PC-9 (cell line): ENCODE measurements around the gene SLC7A9. TPM values are rescaled to one million over a fixed set of nuclear protein-coding genes. Genes with fewer than 3 reads are reported as not detected.

Experiments used
- Bru-seq: library from RNA; stranded (reverse); fragments of 400-500 nt; gene quantifications from one replicate; lab custom pipeline; 2021; lab: Mats Ljungman, UMichigan
- BruChase-seq, 2 experiments: library from RNA; stranded (reverse); fragments of 400-500 nt; gene quantifications; one replicate each; lab custom pipeline; 2021; lab: Mats Ljungman, UMichigan
- BruUV-seq: library from RNA; stranded (reverse); fragments of 400-500 nt; replicated peaks from 2 replicates; lab custom pipeline; 2021; lab: Mats Ljungman, UMichigan
- CTCF ChIA-PET: fragments of 300-600 bp; sonication (Branson Sonifier 250); formaldehyde crosslinking; loops from one replicate; lab custom pipeline; 2022; ENCODE audit warnings: antibody characterized with exemption; lab: Charles Lee
- POLR2A ChIA-PET: fragments of 300-600 bp; sonication (Branson Sonifier 250); formaldehyde crosslinking; loops from one replicate; lab custom pipeline; 2022; ENCODE audit warnings: antibody characterized with exemption; ENCODE audit not compliant: unreplicated experiment; lab: Charles Lee
- DNase-seq, 2 experiments: peaks; one replicate each; pipeline versions ENCODE4 v3.0.0 to v3.0.0-alpha.2; 2015 to 2022; ENCODE audit warnings: mixed read lengths in 1 of 2
- H2AFZ ChIP-seq: fragments of 200-600 bp; sonication (generic); 2 replicates; pipeline ENCODE4 v1.8.1; 2017; ENCODE audit warnings: antibody characterized with exemption
- H3F3A ChIP-seq: fragments of 200-600 bp; sonication (generic); 2 replicates; pipeline ENCODE4 v1.8.1; 2017; ENCODE audit warnings: antibody characterized with exemption, mild to moderate bottlenecking, low read depth; ENCODE audit not compliant: insufficient read depth
- H3K27ac ChIP-seq: fragments of 200-600 bp; sonication (generic); 2 replicates; pipeline ENCODE4 v1.6.1; 2016; ENCODE audit warnings: mixed run types
- H3K27me3 ChIP-seq: fragments of 200-600 bp; sonication (generic); 2 replicates; pipeline ENCODE4 v1.6.1; 2016; ENCODE audit warnings: low read depth, mixed run types; ENCODE audit not compliant: insufficient read depth
- H3K36me3 ChIP-seq: fragments of 200-600 bp; sonication (generic); 2 replicates; pipeline ENCODE4 v1.6.1; 2016; ENCODE audit warnings: low read depth, mixed run types
- H3K4me1 ChIP-seq: fragments of 200-600 bp; sonication (generic); replicated peaks from 2 replicates; pipeline ENCODE4 v1.6.1; 2016; ENCODE audit warnings: mixed run types; ENCODE audit not compliant: insufficient read depth
- H3K4me2 ChIP-seq: fragments of 200-600 bp; sonication (generic); 2 replicates; pipeline ENCODE4 v1.6.1; 2017; ENCODE audit warnings: mixed run types
- H3K4me3 ChIP-seq: fragments of 200-600 bp; sonication (generic); 2 replicates; pipeline ENCODE4 v1.6.1; 2016; ENCODE audit warnings: mixed run types
- H3K79me2 ChIP-seq: fragments of 200-600 bp; sonication (generic); 2 replicates; pipeline ENCODE4 v1.6.1; 2017; ENCODE audit warnings: low read depth, mixed run types
- H3K9me2 ChIP-seq: fragments of 200-600 bp; sonication (generic); 2 replicates; pipeline ENCODE4 v1.8.1; 2017; ENCODE audit warnings: mild to moderate bottlenecking; ENCODE audit not compliant: insufficient read depth
- H3K9me3 ChIP-seq: fragments of 200-600 bp; sonication (generic); 2 replicates; pipeline ENCODE4 v1.8.1; 2016; ENCODE audit warnings: low read depth; ENCODE audit not compliant: insufficient read depth
- H4K20me1 ChIP-seq: fragments of 200-600 bp; sonication (generic); 2 replicates; pipeline ENCODE4 v1.8.1; 2017; ENCODE audit not compliant: insufficient read depth
- EZH2 ChIP-seq: fragments of 200-600 bp; sonication (generic); IDR thresholded peaks from 2 replicates; pipeline ENCODE4 v1.8.0; 2017; ENCODE audit warnings: antibody characterized with exemption, low read depth
- intact Hi-C: fragments of 100-400 bp; cut with micrococcal nuclease; formaldehyde crosslinking; loops from one replicate; pipeline ENCODE4 v1.10.0; 2022; ENCODE audit not compliant: unreplicated experiment
- long read RNA-seq: library from polyadenylated mRNA; stranded (forward); transcript quantifications from one replicate; pipeline ENCODE4 v2.0.0, GENCODE V29; 2022
- total RNA-seq: library from RNA; stranded (reverse); gene quantifications from 2 replicates; pipeline ENCODE4 v1.2.3, GENCODE V29; 2021
- TF ChIP-seq, protein P1 (sequence below): fragments of 200-600 bp; sonication (generic); conservative IDR thresholded peaks from 2 replicates; pipeline ENCODE4 v1.6.1; 2017; ENCODE audit warnings: mixed run types, antibody characterized with exemption, mild to moderate bottlenecking, moderate library complexity

Gene SLC7A9
- total RNA-seq, result 0.33 TPM in 1 of 2 replicates, not detected in the other
- Bru-seq, nascent RNA, result percentile 16 among the genes with signal in this experiment
- percentile 20 among the genes with signal in this experiment for BruChase-seq, experiment 1, labeled RNA remaining after a 2-hour chase
- BruChase-seq, experiment 2, labeled RNA remaining after a 6-hour chase, result percentile 15 among the genes with signal in this experiment
- long read RNA-seq, result 0 reads

GRCh38 chr19:32869369-32869965 lies at the start of gene SLC7A9:
Gene SLC7A9, minus strand, starts transcription at chr19:32869767. Its CDS starts 1,233 bp downstream, at chr19:32868534.
- no peak for DNase-seq
- ChIA-PET CTCF (no interaction called here), POLR2A (no interaction called here)
- Histone ChIP-seq H3K4me3 (no peak within 1 kb of the TSS), H3K79me2 (no peaks in the 10 kb centered on the region), H3K4me2 (no peak within 1 kb of the TSS), H3K27me3 (no peaks in the 10 kb centered on the region), H3K27ac (no peak within 1 kb of the TSS), H3K36me3 (no peaks in the 10 kb centered on the region), H3K9me3 (no peaks in the 10 kb centered on the region), H4K20me1 (no peaks in the 10 kb centered on the region), H3F3A (no peaks in the 10 kb centered on the region), H2AFZ (no peak within 1 kb of the TSS), H3K9me2 (no peaks in the 10 kb centered on the region), H3K4me1 (no peaks in the 10 kb centered on the region)
- no TSS peak for BruUV-seq
- intact Hi-C loops, result no loop called here
- TF ChIP-seq, protein P1, sequence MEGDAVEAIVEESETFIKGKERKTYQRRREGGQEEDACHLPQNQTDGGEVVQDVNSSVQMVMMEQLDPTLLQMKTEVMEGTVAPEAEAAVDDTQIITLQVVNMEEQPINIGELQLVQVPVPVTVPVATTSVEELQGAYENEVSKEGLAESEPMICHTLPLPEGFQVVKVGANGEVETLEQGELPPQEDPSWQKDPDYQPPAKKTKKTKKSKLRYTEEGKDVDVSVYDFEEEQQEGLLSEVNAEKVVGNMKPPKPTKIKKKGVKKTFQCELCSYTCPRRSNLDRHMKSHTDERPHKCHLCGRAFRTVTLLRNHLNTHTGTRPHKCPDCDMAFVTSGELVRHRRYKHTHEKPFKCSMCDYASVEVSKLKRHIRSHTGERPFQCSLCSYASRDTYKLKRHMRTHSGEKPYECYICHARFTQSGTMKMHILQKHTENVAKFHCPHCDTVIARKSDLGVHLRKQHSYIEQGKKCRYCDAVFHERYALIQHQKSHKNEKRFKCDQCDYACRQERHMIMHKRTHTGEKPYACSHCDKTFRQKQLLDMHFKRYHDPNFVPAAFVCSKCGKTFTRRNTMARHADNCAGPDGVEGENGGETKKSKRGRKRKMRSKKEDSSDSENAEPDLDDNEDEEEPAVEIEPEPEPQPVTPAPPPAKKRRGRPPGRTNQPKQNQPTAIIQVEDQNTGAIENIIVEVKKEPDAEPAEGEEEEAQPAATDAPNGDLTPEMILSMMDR, result no peak
- no peak for TF ChIP-seq EZH2

- H3K36me3 ChIP-seq, result no peaks in the 10 kb centered on the region
- no peaks in the 10 kb centered on the region for H3K27me3 ChIP-seq
- BruUV-seq, result no TSS peak
- H3K9me2 ChIP-seq, result no peaks in the 10 kb centered on the region
- H3K4me3 ChIP-seq, result no peak overlapping the region
- H4K20me1 ChIP-seq, result no peaks in the 10 kb centered on the region
- CTCF ChIA-PET, result no interaction called here
- H2AFZ ChIP-seq, result no peak overlapping the region
- POLR2A ChIA-PET, result no interaction called here
- H3K4me2 ChIP-seq, result no peak overlapping the region
- no peaks in the 10 kb centered on the region for H3K4me1 ChIP-seq
- no peaks in the 10 kb centered on the region for H3K79me2 ChIP-seq
- TF ChIP-seq, protein P1, result no peak
- DNase-seq, result no peak
- no peaks in the 10 kb centered on the region for H3F3A ChIP-seq
- intact Hi-C loops, result no loop called here
- H3K27ac ChIP-seq, result no peak overlapping the region
- H3K9me3 ChIP-seq, result no peaks in the 10 kb centered on the region
Observed at GRCh38 chr19:32919365-32919764, 49.8 kb upstream of the SLC7A9 start.

- H3K27ac ChIP-seq, result no peak overlapping the region
- DNase-seq, result no peak
- H2AFZ ChIP-seq, result no peak overlapping the region
- no peaks in the 10 kb centered on the region for H3K36me3 ChIP-seq
- TF ChIP-seq, protein P1, result no peak
- TF ChIP-seq EZH2, result no peak
- H3K4me3 ChIP-seq, result no peak overlapping the region
- no peaks in the 10 kb centered on the region for H3K9me2 ChIP-seq
- H3K9me3 ChIP-seq, result no peaks in the 10 kb centered on the region
- H3K79me2 ChIP-seq, result no peaks in the 10 kb centered on the region
- intact Hi-C loops, result no loop called here
- BruUV-seq, result no TSS peak
- POLR2A ChIA-PET, result no interaction called here
- H4K20me1 ChIP-seq, result no peaks in the 10 kb centered on the region
- H3K27me3 ChIP-seq, result no peaks in the 10 kb centered on the region
- no peaks in the 10 kb centered on the region for H3F3A ChIP-seq
- H3K4me2 ChIP-seq, result no peak overlapping the region
- no peaks in the 10 kb centered on the region for H3K4me1 ChIP-seq
- CTCF ChIA-PET, result no interaction called here
Observed at GRCh38 chr19:32917616-32917996, 48.0 kb upstream of the SLC7A9 start.
